Neural cell (in vitro differentiated cells): ENCODE results near the gene HMSD. TPM values are rescaled to one million over a fixed set of nuclear protein-coding genes. Genes with fewer than 3 reads are reported as not detected.
A peak's percentile ranks its signal among the peaks of the same experiment; 100 is the strongest.

Source experiments
- H2AFZ ChIP-seq: fragments of 200-600, 300-800 bp; sonication (generic), shearing (Covaris generic); 2 replicates; pipeline ENCODE4 v1.6.0; 2014; ENCODE audit warnings: low read depth, mild to moderate bottlenecking, antibody characterized with exemption, low read length, moderate library complexity
- H3F3A ChIP-seq: fragments of 200-600 bp; shearing (Covaris generic); 2 replicates; pipeline ENCODE4 v1.6.1; 2016; ENCODE audit warnings: mild to moderate bottlenecking, moderate library complexity, mixed read lengths, antibody characterized with exemption, low read length; ENCODE audit not compliant: insufficient read depth, poor library complexity, severe bottlenecking
- H3K27ac ChIP-seq: fragments of 200-600, 300-800 bp; sonication (generic), shearing (Covaris generic); 2 replicates; pipeline ENCODE4 v1.5.1; 2014; ENCODE audit warnings: mild to moderate bottlenecking, low read length, moderate library complexity
- H3K27me3 ChIP-seq: fragments of 300-800, 200-600 bp; sonication (generic), shearing (Covaris generic); 2 replicates; pipeline ENCODE4 v1.6.0; 2014; ENCODE audit warnings: mild to moderate bottlenecking, low read depth, low read length, moderate library complexity; ENCODE audit not compliant: insufficient read depth
- H3K36me3 ChIP-seq: fragments of 300-800, 200-600 bp; sonication (generic), shearing (Covaris generic); 2 replicates; pipeline ENCODE4 v1.5.1; 2014; ENCODE audit warnings: mild to moderate bottlenecking, antibody characterized with exemption, low read length, moderate library complexity; ENCODE audit not compliant: insufficient read depth
- H3K4me2 ChIP-seq: fragments of 300-800, 200-600 bp; sonication (generic), shearing (Covaris generic); 2 replicates; pipeline ENCODE4 v1.6.0; 2014; ENCODE audit warnings: mild to moderate bottlenecking, low read length
- H3K4me3 ChIP-seq: fragments of 300-800, 200-600 bp; sonication (generic), shearing (Covaris generic); 2 replicates; pipeline ENCODE4 v1.5.1; 2014; ENCODE audit warnings: mild to moderate bottlenecking, low read length, moderate library complexity
- H3K79me2 ChIP-seq: fragments of 200-600 bp; shearing (Covaris generic); replicated peaks from 2 replicates; pipeline ENCODE4 v1.6.0; 2014; ENCODE audit warnings: mild to moderate bottlenecking, low read length, moderate library complexity; ENCODE audit not compliant: insufficient read depth
- H3K9ac ChIP-seq: fragments of 300-800, 200-600 bp; sonication (generic), shearing (Covaris generic); 2 replicates; pipeline ENCODE4 v1.6.1; 2016; ENCODE audit warnings: mild to moderate bottlenecking, low read length, mixed read lengths
- H3K9me2 ChIP-seq: fragments of 200-600 bp; shearing (Covaris generic); 2 replicates; pipeline ENCODE4 v1.6.1; 2016; ENCODE audit warnings: mild to moderate bottlenecking, low read length, mixed read lengths; ENCODE audit not compliant: insufficient read depth
- H3K9me3 ChIP-seq: fragments of 200-600, 300-800 bp; sonication (generic), shearing (Covaris generic); 2 replicates; pipeline ENCODE4 v1.6.1; 2016; ENCODE audit warnings: mild to moderate bottlenecking, mixed run types, low read length, moderate library complexity, mixed read lengths
- H4K20me1 ChIP-seq: fragments of 200-600 bp; shearing (Covaris generic); 2 replicates; pipeline ENCODE4 v1.6.1; 2016; ENCODE audit warnings: mild to moderate bottlenecking, mixed run types; ENCODE audit not compliant: insufficient read depth
- CTCF ChIP-seq: fragments of 450-650 bp; IDR thresholded peaks from 2 replicates; pipeline ENCODE4 v1.5.1; 2014; ENCODE audit warnings: antibody characterized with exemption, mild to moderate bottlenecking, moderate library complexity; ENCODE audit not compliant: poor library complexity, severe bottlenecking
- EP300 ChIP-seq: fragments of 450-650 bp; conservative IDR thresholded peaks from 2 replicates; pipeline ENCODE4 v1.6.1; 2014; ENCODE audit warnings: antibody characterized with exemption, mild to moderate bottlenecking, moderate library complexity; ENCODE audit not compliant: poor library complexity, severe bottlenecking
- EZH2 ChIP-seq: fragments of 200-600, 300-800 bp; shearing (Covaris generic), sonication (generic); IDR thresholded peaks from 2 replicates; pipeline ENCODE4 v1.6.1; 2014; ENCODE audit warnings: antibody characterized with exemption, low read length, borderline replicate concordance, mild to moderate bottlenecking; ENCODE audit not compliant: insufficient read depth, poor library complexity, severe bottlenecking
- MXI1 ChIP-seq: fragments of 450-650 bp; conservative IDR thresholded peaks from 2 replicates; pipeline ENCODE4 v1.6.1; 2014; ENCODE audit warnings: antibody characterized with exemption, mild to moderate bottlenecking; ENCODE audit not compliant: poor library complexity, severe bottlenecking
- POLR2AphosphoS5 ChIP-seq: IDR thresholded peaks from 2 replicates; pipeline ENCODE4 v1.6.1; 2012
- RAD21 ChIP-seq: fragments of 450-650 bp; conservative IDR thresholded peaks from 2 replicates; pipeline ENCODE4 v1.6.1; 2014; ENCODE audit warnings: antibody characterized with exemption, mild to moderate bottlenecking, moderate library complexity
- REST ChIP-seq: IDR thresholded peaks from 2 replicates; pipeline ENCODE4 v1.6.1; 2012; ENCODE audit warnings: borderline replicate concordance
- SMC3 ChIP-seq: fragments of 450-650 bp; conservative IDR thresholded peaks from 2 replicates; pipeline ENCODE4 v1.6.1; 2014; ENCODE audit warnings: antibody characterized with exemption, mild to moderate bottlenecking, moderate library complexity; ENCODE audit not compliant: poor library complexity
- TAF1 ChIP-seq: IDR thresholded peaks from 2 replicates; pipeline ENCODE4 v1.6.1; 2012; ENCODE audit warnings: low read depth
- polyA plus RNA-seq: library from polyadenylated mRNA; depleted of rRNA; stranded (reverse); fragments of >200 nt; gene quantifications from 2 replicates; pipeline ENCODE4 v1.2.3, GENCODE V29; 2014

HMSD gene
- polyA plus RNA-seq, 1 donor from 2014 or later, result not detected

- Histone ChIP-seq H4K20me1 (no peaks in the 10 kb centered on the region), H3K79me2 (peaks cover 3% of the 10 kb centered on the region), H3K27me3 (no peaks in the 10 kb centered on the region), H3K4me3 (peak overlapping the region; percentile 86), H3K9me2 (no peaks in the 10 kb centered on the region), H3K4me2 (peak overlapping the region; percentile 44), H3F3A (no peaks in the 10 kb centered on the region), H3K36me3 (no peaks in the 10 kb centered on the region), H2AFZ (peak overlapping the region; percentile 99), H3K9ac (peak overlapping the region; percentile 97), H3K27ac (peak overlapping the region; percentile 95), H3K9me3 (no peaks in the 10 kb centered on the region)
- TF ChIP-seq RAD21, result no peak
- no peak for TF ChIP-seq REST
- TF ChIP-seq MXI1, result no peak
- TF ChIP-seq SMC3, result no peak
These were observed 21.7 kb downstream of the HMSD start for GRCh38 chr18:63970809-63971205.

- H3K9ac ChIP-seq, result peak overlapping the region; percentile 97
- no peaks in the 10 kb centered on the region for H3K9me3 ChIP-seq
- peak overlapping the region; percentile 86 for H3K4me3 ChIP-seq
- peaks cover 3% of the 10 kb centered on the region for H3K79me2 ChIP-seq
- no peaks in the 10 kb centered on the region for H4K20me1 ChIP-seq
- no peaks in the 10 kb centered on the region for H3F3A ChIP-seq
- H3K9me2 ChIP-seq, result no peaks in the 10 kb centered on the region
- H2AFZ ChIP-seq, result peak overlapping the region; percentile 99
- no peaks in the 10 kb centered on the region for H3K27me3 ChIP-seq
- peak overlapping the region; percentile 95 for H3K27ac ChIP-seq
- TF ChIP-seq TAF1 (no peak), RAD21 (no peak), EZH2 (no peak), MXI1 (no peak), CTCF (no peak), EP300 (no peak), SMC3 (no peak), REST (no peak), POLR2AphosphoS5 (no peak)
- no peaks in the 10 kb centered on the region for H3K36me3 ChIP-seq
- no peak overlapping the region for H3K4me2 ChIP-seq
These were observed 22.4 kb downstream of the HMSD start for GRCh38 chr18:63971320-63972001.
